H7 (cell line): ENCODE results near the gene CTNNA3. TPM values are rescaled to one million over a fixed set of nuclear protein-coding genes. Genes with fewer than 3 reads are reported as not detected.

ENCODE experiments used
- DNase-seq: peaks from one replicate; pipeline ENCODE4 v3.0.0; 2012
- H3K27me3 ChIP-seq: 2 replicates; pipeline ENCODE4 v1.6.0; 2011; ENCODE audit warnings: mild to moderate bottlenecking, low read length; ENCODE audit not compliant: control insufficient read depth, insufficient read depth
- H3K36me3 ChIP-seq: replicated peaks from 2 replicates; pipeline ENCODE4 v1.5.1; 2011; ENCODE audit warnings: low read length; ENCODE audit not compliant: control insufficient read depth, insufficient read depth
- H3K4me3 ChIP-seq: 2 replicates; pipeline ENCODE4 v1.5.1; 2011; ENCODE audit warnings: low read depth, mild to moderate bottlenecking, control low read depth, low read length, moderate library complexity; ENCODE audit not compliant: insufficient read depth
- total RNA-seq: library from RNA; depleted of rRNA; stranded (reverse); fragments of >200 nt; shearing (Covaris generic); gene quantifications from 2 replicates; pipeline ENCODE4 v1.2.3, GENCODE V29; 2014

Gene CTNNA3
- total RNA-seq, 1 experiment from 2014 or later, result 10.6 TPM

- Histone ChIP-seq H3K36me3 (no peaks in the 10 kb centered on the region), H3K27me3 (no peaks in the 10 kb centered on the region), H3K4me3 (no peak overlapping the region)
- no peak for DNase-seq
Measured at GRCh38 chr10:66842371-66842770, 853.6 kb downstream of the CTNNA3 start.

DNA sequence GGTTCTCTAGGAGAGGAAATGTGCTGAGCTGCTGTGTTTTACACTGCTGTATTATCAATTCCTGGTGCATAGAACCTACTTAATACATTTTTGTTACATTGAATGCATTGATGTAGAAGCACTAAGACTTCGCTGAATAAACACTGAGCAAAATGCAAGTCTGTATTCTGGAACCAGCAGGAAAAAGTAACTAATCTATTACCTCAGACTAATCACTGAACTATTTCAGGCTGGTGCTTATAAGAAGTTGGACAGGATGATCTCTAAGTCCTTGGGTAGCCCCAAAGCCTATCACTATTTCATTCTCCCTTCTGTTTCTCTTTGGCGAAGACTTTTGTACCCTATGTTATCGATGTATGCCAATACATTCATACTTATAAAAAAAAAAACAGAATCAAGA lies 857.3 kb downstream of the CTNNA3 start:
- Histone ChIP-seq H3K4me3 (no peak overlapping the region), H3K36me3 (no peaks in the 10 kb centered on the region), H3K27me3 (no peaks in the 10 kb centered on the region)
- no peak for DNase-seq

DNA sequence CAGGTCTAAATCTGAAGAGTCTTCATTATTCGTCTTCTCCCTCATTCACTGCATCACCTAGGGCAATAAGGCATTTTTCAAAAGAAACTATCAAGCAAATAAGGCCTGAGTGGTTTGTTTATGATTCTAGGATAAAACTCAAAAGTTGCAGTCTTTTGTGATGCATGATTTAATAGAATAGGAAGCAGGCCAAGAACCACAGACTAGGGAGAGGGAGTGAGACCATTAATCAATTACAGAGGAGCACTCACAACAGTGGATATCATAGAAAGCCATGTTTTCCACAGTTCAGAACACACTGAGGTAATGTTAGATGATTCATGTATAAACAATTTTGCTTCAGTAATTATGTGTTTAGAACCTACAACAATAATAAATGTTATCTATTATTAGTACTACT lies 858.0 kb downstream of the CTNNA3 start:
- DNase-seq, result no peak
- Histone ChIP-seq H3K27me3 (no peaks in the 10 kb centered on the region), H3K36me3 (no peaks in the 10 kb centered on the region), H3K4me3 (no peak overlapping the region)

DNA sequence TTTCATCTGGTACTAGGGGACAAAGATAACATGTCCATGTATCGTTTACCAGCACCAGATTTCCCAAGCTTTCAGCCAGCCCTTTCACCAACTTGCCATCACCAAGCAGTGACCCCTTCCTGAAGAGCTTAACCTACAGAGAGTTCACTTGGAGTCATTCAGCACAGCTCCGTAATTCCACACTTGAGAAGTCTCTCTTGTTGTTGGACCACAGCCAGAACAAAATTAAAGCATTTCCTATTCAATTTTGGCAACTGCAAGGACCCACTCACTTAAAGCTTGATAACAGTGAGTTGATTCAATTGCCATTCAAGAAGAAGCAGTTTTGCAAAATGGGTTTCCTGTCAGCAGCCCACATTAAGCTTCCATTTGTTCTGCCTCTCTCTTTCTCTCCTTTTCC lies 858.7 kb downstream of the CTNNA3 start:
- Histone ChIP-seq H3K4me3 (no peak overlapping the region), H3K27me3 (no peaks in the 10 kb centered on the region), H3K36me3 (no peaks in the 10 kb centered on the region)
- no peak for DNase-seq

GRCh38 chr10:66836771-66837170 lies 859.2 kb downstream of the CTNNA3 start:
- Histone ChIP-seq H3K27me3 (no peaks in the 10 kb centered on the region), H3K4me3 (no peak overlapping the region), H3K36me3 (no peaks in the 10 kb centered on the region)
- DNase-seq, result no peak

GRCh38 chr10:66836057-66836456 lies 859.9 kb downstream of the CTNNA3 start:
- Histone ChIP-seq H3K4me3 (no peak overlapping the region), H3K36me3 (no peaks in the 10 kb centered on the region), H3K27me3 (no peaks in the 10 kb centered on the region)
- DNase-seq, result no peak

DNA sequence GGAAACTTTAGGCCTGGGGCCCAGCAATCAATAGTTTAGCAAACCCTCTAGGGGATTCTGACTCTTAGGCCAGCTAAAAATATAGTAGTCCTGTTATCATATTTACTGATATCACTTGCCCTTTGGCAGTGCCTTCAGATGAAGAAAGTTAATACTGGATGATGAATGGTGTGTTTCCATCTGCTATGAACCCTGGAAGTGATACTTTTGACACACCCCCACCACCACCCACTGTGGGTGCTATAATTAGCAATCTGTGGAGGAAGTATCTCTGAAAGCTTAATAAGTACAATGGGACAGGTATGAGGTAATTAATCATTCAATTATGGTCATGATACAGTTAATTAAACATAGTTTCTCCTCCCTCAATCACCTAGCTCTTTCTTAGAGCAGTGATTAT lies 860.6 kb downstream of the CTNNA3 start:
- no peak for DNase-seq
- Histone ChIP-seq H3K4me3 (no peak overlapping the region), H3K36me3 (no peaks in the 10 kb centered on the region), H3K27me3 (no peaks in the 10 kb centered on the region)

DNA sequence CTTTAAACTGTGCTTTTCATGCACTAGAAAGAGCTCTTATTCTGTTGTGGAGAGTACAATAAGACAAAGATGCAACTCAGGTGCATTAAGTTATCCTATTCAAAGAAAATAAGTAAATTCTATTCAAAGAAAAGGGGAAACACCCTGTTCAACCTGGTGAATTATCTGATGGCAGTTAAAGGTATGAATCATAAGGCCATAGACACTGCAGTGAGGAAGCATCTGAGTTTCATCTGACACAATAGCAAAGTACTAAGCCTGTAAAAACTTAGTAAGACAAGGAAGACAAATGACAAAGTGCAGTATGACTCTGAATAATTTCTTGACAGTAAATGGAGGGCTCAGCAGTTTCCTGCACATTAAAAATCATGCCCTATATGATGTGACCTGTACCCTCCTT lies 861.2 kb downstream of the CTNNA3 start:
- no peaks in the 10 kb centered on the region for H3K27me3 ChIP-seq
- no peak overlapping the region for H3K4me3 ChIP-seq
- H3K36me3 ChIP-seq, result no peaks in the 10 kb centered on the region
- DNase-seq, result no peak

DNA sequence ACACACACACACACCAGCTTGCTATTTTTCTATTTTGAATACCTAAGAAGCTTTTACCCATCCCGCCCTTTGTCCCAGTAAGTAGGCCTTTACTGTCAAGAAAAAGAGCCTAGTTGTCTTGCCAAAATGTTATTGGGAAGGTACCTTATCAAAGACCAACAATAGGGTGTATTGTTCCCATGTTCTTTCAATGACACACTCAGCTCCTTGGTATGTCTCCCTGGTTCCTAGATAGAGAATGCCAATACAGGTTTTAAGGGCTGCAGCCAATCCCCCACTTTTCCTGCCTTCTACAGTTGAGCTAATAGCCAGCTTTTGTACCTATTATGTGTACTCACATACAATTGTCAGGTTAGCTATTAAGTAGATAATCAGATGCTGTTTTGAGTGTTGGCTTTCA lies 862.1 kb downstream of the CTNNA3 start:
- no peaks in the 10 kb centered on the region for H3K36me3 ChIP-seq
- DNase-seq, result no peak
- no peaks in the 10 kb centered on the region for H3K27me3 ChIP-seq
- H3K4me3 ChIP-seq, result no peak overlapping the region

GRCh38 chr10:66832781-66833422 lies 863.1 kb downstream of the CTNNA3 start:
- no peak overlapping the region for H3K4me3 ChIP-seq
- H3K36me3 ChIP-seq, result no peaks in the 10 kb centered on the region
- H3K27me3 ChIP-seq, result no peaks in the 10 kb centered on the region
- no peak for DNase-seq

DNA sequence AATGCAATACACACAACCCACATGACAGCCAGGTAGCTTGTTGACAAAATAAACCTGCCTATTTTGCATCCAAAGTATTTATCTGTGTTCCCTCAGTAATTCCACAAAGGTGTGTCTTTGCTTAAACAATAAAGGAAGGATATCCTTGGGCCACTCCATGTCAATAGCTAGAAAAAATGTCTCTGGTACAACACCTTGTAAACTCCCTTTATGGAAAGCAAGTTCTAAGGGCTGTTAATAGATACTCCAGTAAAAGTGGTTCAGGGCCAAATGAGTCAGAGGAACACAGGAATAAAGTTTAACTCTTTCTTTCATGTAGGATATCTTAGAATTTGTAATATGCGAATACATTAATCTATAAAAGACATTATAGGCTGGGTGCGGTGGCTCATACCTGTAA lies 867.0 kb downstream of the CTNNA3 start:
- no peak for DNase-seq
- no peaks in the 10 kb centered on the region for H3K36me3 ChIP-seq
- no peaks in the 10 kb centered on the region; the same call in 1 of the 2 replicates for H3K27me3 ChIP-seq
- H3K4me3 ChIP-seq, result no peak overlapping the region

DNA sequence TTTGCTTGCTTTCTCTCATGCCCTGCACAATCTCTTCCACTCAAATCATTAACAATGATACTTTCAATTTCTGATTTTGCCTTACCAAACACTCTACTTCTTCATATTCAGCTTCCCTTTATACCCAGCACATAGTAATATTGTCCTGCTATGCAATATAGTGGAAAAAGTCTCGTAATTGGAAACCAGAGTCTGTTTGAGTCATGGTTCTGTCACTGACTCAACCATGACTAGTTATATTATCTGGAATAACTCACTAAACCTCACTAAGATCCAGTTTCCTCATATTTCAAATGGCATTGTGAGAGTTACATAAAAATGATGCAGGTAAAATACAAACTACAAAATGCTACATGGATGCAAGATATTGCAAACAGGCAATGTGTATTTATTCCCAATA lies 868.6 kb downstream of the CTNNA3 start:
- no peaks in the 10 kb centered on the region; the same call in 1 of the 2 replicates for H3K27me3 ChIP-seq
- no peak overlapping the region for H3K4me3 ChIP-seq
- H3K36me3 ChIP-seq, result no peaks in the 10 kb centered on the region
- DNase-seq, result no peak

- Histone ChIP-seq H3K27me3 (no peaks in the 10 kb centered on the region; the same call in 1 of the 2 replicates), H3K36me3 (no peaks in the 10 kb centered on the region), H3K4me3 (no peak overlapping the region)
- no peak for DNase-seq
Measured at GRCh38 chr10:66823301-66823700, 872.7 kb downstream of the CTNNA3 start.

GRCh38 chr10:66822801-66823200 lies 873.2 kb downstream of the CTNNA3 start:
- Histone ChIP-seq H3K27me3 (no peaks in the 10 kb centered on the region; the same call in 1 of the 2 replicates), H3K4me3 (no peak overlapping the region), H3K36me3 (no peaks in the 10 kb centered on the region)
- DNase-seq, result peak; percentile 8

DNA sequence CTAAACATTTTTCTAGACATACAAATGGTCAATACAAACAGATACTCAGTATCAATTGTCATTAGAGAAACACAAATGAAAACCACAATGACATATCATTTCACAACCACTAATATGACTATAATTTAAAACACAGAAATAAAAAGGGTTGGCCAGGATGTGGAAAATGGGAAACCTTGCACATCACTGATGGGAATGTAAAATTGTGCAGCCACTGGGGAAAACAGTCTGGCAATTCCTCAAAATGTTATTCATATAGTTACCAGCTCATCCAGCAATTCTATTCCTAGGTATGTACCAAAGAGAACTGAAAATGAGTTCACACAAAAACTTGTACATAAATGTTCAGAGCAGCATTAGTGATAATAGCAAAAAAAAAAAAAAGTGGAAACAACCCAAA lies 876.3 kb downstream of the CTNNA3 start:
- Histone ChIP-seq H3K36me3 (no peaks in the 10 kb centered on the region), H3K4me3 (no peak overlapping the region), H3K27me3 (no peaks in the 10 kb centered on the region; the same call in 1 of the 2 replicates)
- no peak for DNase-seq

GRCh38 chr10:66813122-66813521 lies 882.9 kb downstream of the CTNNA3 start:
- H3K27me3 ChIP-seq, result no peaks in the 10 kb centered on the region
- DNase-seq, result no peak
- H3K36me3 ChIP-seq, result no peaks in the 10 kb centered on the region
- H3K4me3 ChIP-seq, result no peak overlapping the region
